Measurements from ENCODE around the gene PTPRO.

Gene PTPRO

DNA sequence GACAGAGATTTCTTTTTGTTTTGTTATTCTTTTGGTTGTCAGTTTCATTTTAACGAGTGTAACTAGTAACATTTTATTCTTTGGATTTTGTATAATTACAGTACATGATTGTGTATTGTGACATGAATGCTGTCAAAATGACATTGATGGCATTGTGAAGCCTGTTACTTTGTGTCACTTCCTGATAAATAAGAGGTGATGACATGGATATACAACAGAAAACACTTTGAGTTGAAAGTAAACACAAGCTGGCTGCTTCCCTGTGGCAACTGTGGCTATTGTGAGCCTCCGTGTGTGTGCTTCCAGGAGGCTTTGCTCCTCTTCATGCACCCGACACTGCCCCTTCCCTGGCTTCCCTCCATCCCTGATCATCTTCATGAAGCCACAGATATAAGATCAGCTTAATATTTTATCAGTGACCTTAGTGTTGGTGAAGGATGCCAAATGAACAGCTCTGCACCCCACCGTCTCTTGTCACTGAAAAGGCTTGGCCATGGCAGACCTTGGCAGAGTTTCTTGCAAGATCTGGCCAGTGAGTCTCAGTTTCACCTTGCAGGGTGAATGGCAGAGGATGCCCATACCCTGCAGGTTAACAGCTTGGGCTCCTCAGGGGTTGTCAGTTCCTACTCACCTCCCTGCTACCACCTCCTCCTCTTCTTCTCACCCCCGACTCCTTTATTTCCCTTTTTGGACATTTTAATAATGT lies 275.0 kb downstream of the PTPRO start:
- TF ChIP-seq, protein P1, sequence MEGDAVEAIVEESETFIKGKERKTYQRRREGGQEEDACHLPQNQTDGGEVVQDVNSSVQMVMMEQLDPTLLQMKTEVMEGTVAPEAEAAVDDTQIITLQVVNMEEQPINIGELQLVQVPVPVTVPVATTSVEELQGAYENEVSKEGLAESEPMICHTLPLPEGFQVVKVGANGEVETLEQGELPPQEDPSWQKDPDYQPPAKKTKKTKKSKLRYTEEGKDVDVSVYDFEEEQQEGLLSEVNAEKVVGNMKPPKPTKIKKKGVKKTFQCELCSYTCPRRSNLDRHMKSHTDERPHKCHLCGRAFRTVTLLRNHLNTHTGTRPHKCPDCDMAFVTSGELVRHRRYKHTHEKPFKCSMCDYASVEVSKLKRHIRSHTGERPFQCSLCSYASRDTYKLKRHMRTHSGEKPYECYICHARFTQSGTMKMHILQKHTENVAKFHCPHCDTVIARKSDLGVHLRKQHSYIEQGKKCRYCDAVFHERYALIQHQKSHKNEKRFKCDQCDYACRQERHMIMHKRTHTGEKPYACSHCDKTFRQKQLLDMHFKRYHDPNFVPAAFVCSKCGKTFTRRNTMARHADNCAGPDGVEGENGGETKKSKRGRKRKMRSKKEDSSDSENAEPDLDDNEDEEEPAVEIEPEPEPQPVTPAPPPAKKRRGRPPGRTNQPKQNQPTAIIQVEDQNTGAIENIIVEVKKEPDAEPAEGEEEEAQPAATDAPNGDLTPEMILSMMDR (IDR thresholded peaks at IDR 0.05; ENCODE audit: control extremely low read depth, extremely low read depth, low read depth, missing control alignments), result no peak
- ChIA-PET POLR2A (no interaction called here), CTCF (interaction anchor here (0.7 to 1.8 kb wide), 6 partner anchors 11 to 302 kb away, joined by 3 to 5 read pairs (median 4); no protein-coding TSS in a partner anchor)
- no peak for DNase-seq (ENCODE audit: extremely low spot score)

DNA sequence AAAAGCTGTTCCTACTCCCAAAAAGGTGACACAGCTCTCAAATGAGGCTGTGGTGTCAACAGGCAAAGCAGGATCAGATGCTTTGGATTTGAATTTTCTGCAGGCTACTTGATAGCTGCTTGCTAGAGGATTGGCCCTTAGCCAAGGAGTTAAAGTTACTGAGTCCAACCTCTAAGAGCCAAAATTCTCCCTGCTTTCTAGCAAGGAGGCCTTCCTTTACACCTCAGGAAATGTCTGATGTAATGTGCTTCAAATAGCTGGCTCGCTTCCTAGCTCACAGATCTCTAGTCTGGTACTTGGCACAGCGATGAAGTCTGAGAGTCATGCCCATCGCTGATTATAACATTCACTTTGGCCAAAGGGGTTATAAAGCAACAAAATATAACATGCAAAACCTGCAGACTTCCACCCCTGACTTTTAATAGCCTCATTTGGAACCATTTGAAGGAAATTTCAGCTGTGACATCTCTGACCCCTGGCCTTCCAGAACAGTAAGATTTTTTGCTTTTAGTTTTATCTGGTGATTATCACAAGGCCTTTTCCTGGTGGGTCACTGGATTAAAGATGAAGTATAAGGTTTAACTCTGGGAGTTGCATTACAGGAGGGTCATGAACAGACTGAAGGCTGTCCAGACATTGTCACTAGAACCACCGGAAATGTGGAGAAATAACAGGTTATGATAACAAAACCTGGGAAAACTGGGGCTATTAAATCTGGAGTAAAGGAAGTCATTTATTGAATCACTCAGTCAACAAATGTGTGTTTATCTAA lies 277.1 kb downstream of the PTPRO start:
- no peak for DNase-seq (ENCODE audit: extremely low spot score)
- CTCF ChIA-PET, result interaction anchor here (0.9 kb wide), 2 partner anchors 9 to 10 kb away, joined by 3 to 4 read pairs; no protein-coding TSS in a partner anchor
- TF ChIP-seq, protein P1 (IDR thresholded peaks at IDR 0.05; ENCODE audit: control extremely low read depth, extremely low read depth, low read depth, missing control alignments), result no peak
- POLR2A ChIA-PET, result no interaction called here

DNA sequence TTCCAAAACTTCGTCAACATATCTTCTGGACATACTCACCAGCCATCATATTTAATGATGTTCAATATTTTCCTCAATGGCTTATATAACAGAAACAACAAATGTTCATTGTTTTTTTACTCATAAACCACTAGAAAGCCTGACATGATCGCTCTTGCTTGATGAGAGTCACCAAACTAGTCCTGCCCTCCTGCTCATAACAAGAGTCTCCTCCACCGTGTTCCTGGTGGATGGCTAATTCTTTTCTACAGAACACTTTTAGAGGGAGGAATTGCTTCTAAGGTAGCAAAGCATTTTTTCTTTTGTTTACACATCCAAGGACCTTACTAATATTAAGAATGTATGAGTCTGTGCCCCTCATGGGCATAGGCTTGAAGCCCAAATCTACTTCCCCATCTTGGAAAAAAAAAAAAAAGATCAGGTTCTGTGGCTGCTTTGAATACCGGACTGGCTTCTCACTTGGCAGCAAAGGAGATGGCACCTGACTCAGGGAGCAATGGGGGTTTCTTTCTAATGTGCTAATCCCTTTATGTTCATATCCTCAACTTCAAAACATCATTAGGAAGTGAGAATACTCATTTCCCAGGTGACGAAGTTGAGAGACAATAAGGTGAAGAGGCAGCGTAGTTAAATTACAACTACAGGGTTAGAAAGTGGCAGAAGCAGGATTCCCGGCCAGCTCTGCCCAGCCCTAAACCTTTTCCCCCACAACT lies 278.1 kb downstream of the PTPRO start:
- TF ChIP-seq, protein P1 (IDR thresholded peaks at IDR 0.05; ENCODE audit: control extremely low read depth, extremely low read depth, low read depth, missing control alignments), result no peak
- DNase-seq (ENCODE audit: extremely low spot score), result no peak
- CTCF ChIA-PET, result interaction anchor here (0.6 kb wide), 1 partner anchor 481 kb away, joined by 3 read pairs; no protein-coding TSS in a partner anchor
- POLR2A ChIA-PET, result no interaction called here

DNA sequence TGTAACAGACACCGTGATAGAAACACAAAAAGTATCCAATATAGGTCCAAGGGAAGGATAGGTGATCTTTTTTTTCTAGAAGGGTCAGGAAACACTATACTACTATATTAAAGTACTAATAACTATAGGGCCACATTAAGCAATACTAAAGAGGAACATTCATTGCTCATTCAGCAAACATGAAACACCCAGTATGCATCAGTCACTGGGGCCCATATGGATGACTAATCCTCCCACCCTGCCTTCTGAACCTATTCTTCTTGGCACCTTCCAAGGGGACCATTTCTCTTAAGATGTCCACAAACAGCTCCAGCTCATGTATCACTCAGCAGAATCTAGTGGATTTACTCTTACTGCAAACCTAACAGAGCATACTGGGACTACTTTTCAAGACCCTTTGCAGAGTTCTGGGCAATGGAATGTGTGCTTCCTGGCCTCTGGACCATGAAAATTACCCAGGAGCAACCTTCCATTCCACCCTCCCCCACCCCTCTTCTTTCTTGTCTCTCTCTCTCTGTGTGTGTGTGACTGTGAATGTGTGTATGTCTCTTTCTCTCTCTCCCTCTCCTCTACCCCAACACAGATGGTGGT lies 279.0 kb downstream of the PTPRO start:
- POLR2A ChIA-PET, result no interaction called here
- CTCF ChIA-PET, result no interaction called here
- DNase-seq (ENCODE audit: extremely low spot score), result no peak
- TF ChIP-seq, protein P1 (IDR thresholded peaks at IDR 0.05; ENCODE audit: control extremely low read depth, extremely low read depth, low read depth, missing control alignments), result no peak

DNA sequence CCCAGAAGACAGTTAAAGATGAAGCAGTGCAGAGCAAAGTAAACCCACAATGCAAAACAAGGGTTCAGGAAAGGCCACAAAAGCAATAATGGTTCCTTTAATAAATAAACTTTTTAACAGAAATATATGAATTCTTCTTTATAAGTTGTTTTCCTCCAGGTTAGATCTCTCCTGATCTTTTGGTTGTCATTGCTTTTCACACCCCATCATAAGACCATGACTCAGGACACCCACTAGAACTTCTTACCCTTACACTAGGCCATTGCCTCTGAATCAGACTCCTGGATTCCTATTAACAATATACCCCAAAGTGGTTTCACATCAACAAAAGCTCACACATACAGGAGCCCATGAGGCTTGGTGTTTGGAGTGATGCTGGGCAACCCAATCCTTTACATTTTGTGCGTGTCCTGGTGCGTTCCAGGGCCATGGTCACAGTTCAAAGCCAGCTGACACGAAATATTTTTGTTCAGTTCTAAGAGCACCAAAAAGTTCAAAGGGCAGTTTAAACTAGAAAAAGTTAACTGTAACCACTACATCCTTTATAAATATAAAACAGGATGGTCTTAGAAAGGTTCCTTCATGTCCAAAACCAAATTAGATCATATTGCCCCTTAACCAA lies 279.9 kb downstream of the PTPRO start:
- ChIA-PET POLR2A (no interaction called here), CTCF (interaction anchor here (0.9 to 1.9 kb wide), 3 partner anchors 12 to 17 kb away, joined by 3 to 11 read pairs (median 3); no protein-coding TSS in a partner anchor)
- TF ChIP-seq, protein P1 (IDR thresholded peaks at IDR 0.05; ENCODE audit: control extremely low read depth, extremely low read depth, low read depth, missing control alignments), result no peak
- no peak for DNase-seq (ENCODE audit: extremely low spot score)

Measured in GM10248 (cell line).